Mammary epithelial cell (primary cell): ENCODE data around the gene DSE.

Source experiments
- EZH2 ChIP-seq: IDR thresholded peaks from 2 replicates; pipeline ENCODE4 v1.6.1; 2012; ENCODE audit warnings: low read length, inconsistent platforms, borderline replicate concordance
- TF ChIP-seq, protein P1 (sequence below), 2 donors: IDR thresholded peaks in 1 of 2; conservative IDR thresholded peaks in 1 of 2; 2 replicates each; pipeline ENCODE4 v1.5.1; 2011 to 2012; ENCODE audit warnings: inconsistent platforms in 2 of 2, low read length in 2 of 2, mild to moderate bottlenecking in 2 of 2, control low read depth in 1 of 2, low read depth in 1 of 2; ENCODE audit not compliant: insufficient read depth in 1 of 2; ENCODE audit errors: extremely low read depth in 1 of 2

DNA sequence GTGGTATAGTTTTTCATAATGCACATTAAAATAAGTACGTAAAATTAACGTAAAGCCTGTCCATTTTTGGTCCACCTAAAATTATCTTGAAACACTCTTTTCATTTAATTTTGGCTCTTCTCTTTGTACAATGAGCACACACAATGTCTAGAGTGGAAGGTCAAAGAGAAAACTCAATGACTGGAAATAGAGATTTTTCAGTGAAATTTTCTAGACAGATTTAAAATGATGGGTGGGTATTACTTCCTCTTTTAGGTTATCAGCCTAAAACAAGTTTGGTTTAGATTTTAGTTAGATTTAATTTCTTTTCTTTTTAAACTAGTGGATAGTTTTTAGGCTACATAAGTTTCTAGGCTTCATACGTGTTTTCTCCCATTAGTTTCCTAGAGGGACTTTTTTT is 24.9 kb downstream of the DSE start:
- TF ChIP-seq, protein P1, sequence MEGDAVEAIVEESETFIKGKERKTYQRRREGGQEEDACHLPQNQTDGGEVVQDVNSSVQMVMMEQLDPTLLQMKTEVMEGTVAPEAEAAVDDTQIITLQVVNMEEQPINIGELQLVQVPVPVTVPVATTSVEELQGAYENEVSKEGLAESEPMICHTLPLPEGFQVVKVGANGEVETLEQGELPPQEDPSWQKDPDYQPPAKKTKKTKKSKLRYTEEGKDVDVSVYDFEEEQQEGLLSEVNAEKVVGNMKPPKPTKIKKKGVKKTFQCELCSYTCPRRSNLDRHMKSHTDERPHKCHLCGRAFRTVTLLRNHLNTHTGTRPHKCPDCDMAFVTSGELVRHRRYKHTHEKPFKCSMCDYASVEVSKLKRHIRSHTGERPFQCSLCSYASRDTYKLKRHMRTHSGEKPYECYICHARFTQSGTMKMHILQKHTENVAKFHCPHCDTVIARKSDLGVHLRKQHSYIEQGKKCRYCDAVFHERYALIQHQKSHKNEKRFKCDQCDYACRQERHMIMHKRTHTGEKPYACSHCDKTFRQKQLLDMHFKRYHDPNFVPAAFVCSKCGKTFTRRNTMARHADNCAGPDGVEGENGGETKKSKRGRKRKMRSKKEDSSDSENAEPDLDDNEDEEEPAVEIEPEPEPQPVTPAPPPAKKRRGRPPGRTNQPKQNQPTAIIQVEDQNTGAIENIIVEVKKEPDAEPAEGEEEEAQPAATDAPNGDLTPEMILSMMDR (conservative IDR thresholded peaks at IDR 0.05 in 1 of 2, IDR thresholded peaks at IDR 0.05 in 1 of 2; ENCODE audit: extremely low read depth in 1 of 2, insufficient read depth in 1 of 2, low read depth in 1 of 2, low read length in 2 of 2): no peak
- TF ChIP-seq EZH2: no peak
